NCI-H748 (cell line): ENCODE measurements around the gene FANCG.

ENCODE experiments used
- DNase-seq: peaks from one replicate; lab custom pipeline; 2025; ENCODE audit not compliant: unreplicated experiment; lab: John Stamatoyannopoulos, UW

Gene FANCG

DNA sequence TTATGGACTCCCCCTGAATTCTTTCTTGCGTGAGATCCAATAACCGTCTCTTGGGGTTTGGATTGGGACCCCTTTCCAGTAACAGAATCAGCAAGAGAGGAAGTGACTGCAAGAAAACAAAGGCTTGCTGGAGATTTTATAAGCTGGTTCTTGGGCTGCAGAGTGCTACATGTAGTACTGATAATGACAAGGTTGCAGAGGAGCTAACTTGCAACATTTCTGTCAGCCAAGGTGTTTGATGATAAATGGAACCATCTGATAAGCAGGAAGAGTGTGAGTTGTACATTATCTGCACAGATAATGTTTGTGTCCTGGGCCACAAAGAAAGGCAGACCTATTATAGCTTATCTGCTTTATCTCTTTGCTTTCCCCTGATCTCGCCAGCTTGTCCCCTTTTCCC lies 53.1 kb downstream of the FANCG start:
- no peak for DNase-seq
